ENCODE measurements around the gene GAS7. TPM values are rescaled to one million over a fixed set of nuclear protein-coding genes. Genes with fewer than 3 reads are reported as not detected.

GAS7 gene
- total and polyA plus RNA-seq, 9 of the 15 experiments (the other 6 are each of a cell fraction or from before 2014, with no cell fraction given): 0.11 to 0.33 TPM; not detected in 7

DNA sequence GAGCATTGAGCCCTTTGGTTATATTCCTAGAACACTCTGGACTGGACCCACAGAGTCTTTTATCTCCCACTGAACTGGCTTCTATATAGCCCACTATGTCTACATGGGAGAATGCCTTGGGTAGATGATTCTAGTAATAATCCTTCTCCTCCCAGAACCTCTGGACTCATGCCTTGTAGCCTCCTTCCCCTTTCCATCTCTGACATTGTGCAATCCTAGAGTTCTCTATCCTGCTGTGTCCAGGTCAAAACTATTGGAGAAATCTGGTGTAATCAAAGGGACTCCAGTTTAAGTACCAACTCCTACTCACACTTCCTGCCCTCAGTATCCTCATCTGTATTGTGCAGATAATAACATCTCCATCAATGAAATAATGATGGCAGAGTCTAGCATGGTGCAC lies 302.5 kb downstream of the GAS7 start:
- H3K9me3 ChIP-seq (replicated peaks; ENCODE audit: control insufficient read depth, insufficient read depth, low read depth, low read length): no peaks in the 10 kb centered on the region
- H3K9me1 ChIP-seq (ENCODE audit: control insufficient read depth, insufficient read depth, low read length): no peaks in the 10 kb centered on the region
- H4K20me1 ChIP-seq (replicated peaks; ENCODE audit: control insufficient read depth, insufficient read depth, low read length): no peaks in the 10 kb centered on the region
- BruUV-seq (replicated peaks): no TSS peak
- H3K4me2 ChIP-seq (ENCODE audit: insufficient read depth, low read length): no peak overlapping the region
- H2AFZ ChIP-seq (ENCODE audit: low read depth, low read length): no peak overlapping the region
- H3K79me2 ChIP-seq (ENCODE audit: control insufficient read depth, insufficient read depth, low read length): no peaks in the 10 kb centered on the region
- ChIA-PET POLR2A (no interaction called here), CTCF (ENCODE audit: low intra/inter-chr PET ratio) (no interaction called here)
- H3K27ac ChIP-seq (ENCODE audit: extremely low read depth, low read depth, low read length): no peak overlapping the region
- ATAC-seq (no peak), FAIRE-seq (no peak), DNase-seq (ENCODE audit: extremely low read depth in 1 of 4, low spot score in 3 of 4) (no peak)
- in situ Hi-C loops (cut with MboI): no loop called here
- TF ChIP-seq, protein P1, sequence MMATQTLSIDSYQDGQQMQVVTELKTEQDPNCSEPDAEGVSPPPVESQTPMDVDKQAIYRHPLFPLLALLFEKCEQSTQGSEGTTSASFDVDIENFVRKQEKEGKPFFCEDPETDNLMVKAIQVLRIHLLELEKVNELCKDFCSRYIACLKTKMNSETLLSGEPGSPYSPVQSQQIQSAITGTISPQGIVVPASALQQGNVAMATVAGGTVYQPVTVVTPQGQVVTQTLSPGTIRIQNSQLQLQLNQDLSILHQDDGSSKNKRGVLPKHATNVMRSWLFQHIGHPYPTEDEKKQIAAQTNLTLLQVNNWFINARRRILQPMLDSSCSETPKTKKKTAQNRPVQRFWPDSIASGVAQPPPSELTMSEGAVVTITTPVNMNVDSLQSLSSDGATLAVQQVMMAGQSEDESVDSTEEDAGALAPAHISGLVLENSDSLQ (IDR thresholded peaks at IDR 0.05): no peak
- TF ChIP-seq BHLHE40 (IDR thresholded peaks at IDR 0.05; ENCODE audit: low read length): no peak
- no peak for TF ChIP-seq ZC3H8 (IDR thresholded peaks at IDR 0.05)
- no peaks in the 10 kb centered on the region for H3K4me1 ChIP-seq (replicated peaks in 1 of 2; ENCODE audit: control insufficient read depth in 2 of 2, insufficient read depth in 2 of 2, low read length in 2 of 2)
- no peak overlapping the region for H3K9ac ChIP-seq (ENCODE audit: insufficient read depth in 1 of 2, low read depth in 2 of 2, low read length in 2 of 2)
- intact Hi-C loops (cut with micrococcal nuclease): no loop called here
- no peaks in the 10 kb centered on the region for H3K36me3 ChIP-seq (ENCODE audit: control insufficient read depth, insufficient read depth, low read length)
- H3K4me3 ChIP-seq: no peak overlapping the region
- H3K27me3 ChIP-seq (ENCODE audit: control insufficient read depth in 2 of 2, insufficient read depth in 2 of 2, low read length in 2 of 2): peaks cover 0 to 5% of the 10 kb centered on the region in 2 experiments; a peak in 2 of 5 replicates

DNA sequence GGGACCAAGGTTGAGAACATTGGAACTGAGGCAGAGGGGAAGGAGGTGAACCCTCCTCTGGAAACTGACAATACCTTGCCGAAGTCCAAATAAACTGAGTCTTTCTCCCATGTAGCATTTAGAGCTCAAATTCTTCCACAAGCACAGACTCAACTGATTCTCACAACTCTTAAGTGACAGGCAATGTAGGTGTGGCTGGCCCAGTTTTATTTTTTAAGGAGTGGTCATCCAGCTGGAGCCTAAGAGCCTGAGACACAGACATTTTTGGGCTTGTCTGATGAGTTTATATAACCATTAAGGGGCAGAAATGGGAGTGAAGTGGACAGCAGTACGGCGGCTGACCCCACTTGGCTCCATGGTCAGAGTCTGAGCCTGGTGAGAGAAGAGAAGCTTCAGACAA lies 304.2 kb downstream of the GAS7 start:
- no peak for FAIRE-seq
- Histone ChIP-seq H3K36me3 (ENCODE audit: control insufficient read depth, insufficient read depth, low read length) (no peaks in the 10 kb centered on the region), H3K4me2 (ENCODE audit: insufficient read depth, low read length) (no peak overlapping the region), H3K4me3 (no peak overlapping the region), H4K20me1 (replicated peaks; ENCODE audit: control insufficient read depth, insufficient read depth, low read length) (no peaks in the 10 kb centered on the region), H3K9ac (ENCODE audit: insufficient read depth in 1 of 2, low read depth in 2 of 2, low read length in 2 of 2) (no peak overlapping the region), H3K9me1 (ENCODE audit: control insufficient read depth, insufficient read depth, low read length) (no peaks in the 10 kb centered on the region), H2AFZ (ENCODE audit: low read depth, low read length) (no peak overlapping the region), H3K9me3 (replicated peaks; ENCODE audit: control insufficient read depth, insufficient read depth, low read depth, low read length) (no peaks in the 10 kb centered on the region), H3K27ac (ENCODE audit: extremely low read depth, low read depth, low read length) (no peak overlapping the region), H3K79me2 (ENCODE audit: control insufficient read depth, insufficient read depth, low read length) (no peaks in the 10 kb centered on the region), H3K27me3 (ENCODE audit: control insufficient read depth in 2 of 2, insufficient read depth in 2 of 2, low read length in 2 of 2) (peaks cover 0 to 5% of the 10 kb centered on the region in 2 experiments; a peak in 2 of 5 replicates), H3K4me1 (replicated peaks in 1 of 2; ENCODE audit: control insufficient read depth in 2 of 2, insufficient read depth in 2 of 2, low read length in 2 of 2) (no peaks in the 10 kb centered on the region)
- no peak for ATAC-seq
- TF ChIP-seq, protein P2, sequence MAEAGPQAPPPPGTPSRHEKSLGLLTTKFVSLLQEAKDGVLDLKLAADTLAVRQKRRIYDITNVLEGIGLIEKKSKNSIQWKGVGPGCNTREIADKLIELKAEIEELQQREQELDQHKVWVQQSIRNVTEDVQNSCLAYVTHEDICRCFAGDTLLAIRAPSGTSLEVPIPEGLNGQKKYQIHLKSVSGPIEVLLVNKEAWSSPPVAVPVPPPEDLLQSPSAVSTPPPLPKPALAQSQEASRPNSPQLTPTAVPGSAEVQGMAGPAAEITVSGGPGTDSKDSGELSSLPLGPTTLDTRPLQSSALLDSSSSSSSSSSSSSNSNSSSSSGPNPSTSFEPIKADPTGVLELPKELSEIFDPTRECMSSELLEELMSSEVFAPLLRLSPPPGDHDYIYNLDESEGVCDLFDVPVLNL (CRISPR knock-in tag; IDR thresholded peaks at IDR 0.05; ENCODE audit: low read depth): no peak
- intact Hi-C loops (cut with micrococcal nuclease): no loop called here
- CTCF ChIA-PET (ENCODE audit: low intra/inter-chr PET ratio): no interaction called here
- no peak for DNase-seq (ENCODE audit: extremely low read depth in 1 of 4, low spot score in 3 of 4)
- BruUV-seq (replicated peaks): no TSS peak
- POLR2A ChIA-PET: no interaction called here
- 0% methylated on average over 2 of the region's 3 CpGs for WGBS (ENCODE audit: insufficient coverage, low coverage, missing lambda C conversion rate)
- in situ Hi-C loops (cut with MboI): no loop called here
